ENCODE data around the gene FHIT.

DNA sequence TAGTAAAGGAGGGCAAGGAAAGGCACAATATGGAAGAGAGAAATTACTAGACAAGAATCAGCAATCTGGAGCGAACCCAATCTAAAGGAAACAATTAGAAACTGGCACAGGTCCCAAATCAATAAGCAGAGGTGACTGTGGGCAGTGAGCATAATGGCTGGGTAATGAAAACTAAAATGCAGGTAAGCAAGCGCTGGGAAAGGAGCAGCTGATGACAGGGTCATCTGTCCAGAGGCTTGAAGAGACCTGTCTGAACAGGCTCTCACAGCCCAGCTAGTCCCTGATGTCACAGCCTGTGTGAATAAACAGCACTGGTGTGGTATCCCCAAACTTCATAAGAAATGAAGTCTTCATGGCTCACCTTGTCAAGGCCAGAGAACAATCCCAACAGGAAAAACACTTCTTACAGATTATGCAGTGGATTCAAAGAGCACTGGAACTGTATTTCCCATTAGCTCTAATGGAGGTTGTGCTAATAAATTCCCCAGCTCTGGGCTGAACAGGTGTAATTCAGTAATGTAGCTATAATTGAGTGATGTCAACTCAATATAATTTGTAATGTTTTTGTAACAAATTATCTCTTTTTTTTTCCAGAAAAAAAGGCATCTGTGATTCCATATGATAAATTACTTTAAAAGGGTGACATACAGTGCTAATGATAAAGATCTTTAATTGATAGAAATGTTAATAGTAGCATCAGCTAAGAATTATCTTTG lies 197.3 kb downstream of the FHIT start:
- TF ChIP-seq, protein P1, sequence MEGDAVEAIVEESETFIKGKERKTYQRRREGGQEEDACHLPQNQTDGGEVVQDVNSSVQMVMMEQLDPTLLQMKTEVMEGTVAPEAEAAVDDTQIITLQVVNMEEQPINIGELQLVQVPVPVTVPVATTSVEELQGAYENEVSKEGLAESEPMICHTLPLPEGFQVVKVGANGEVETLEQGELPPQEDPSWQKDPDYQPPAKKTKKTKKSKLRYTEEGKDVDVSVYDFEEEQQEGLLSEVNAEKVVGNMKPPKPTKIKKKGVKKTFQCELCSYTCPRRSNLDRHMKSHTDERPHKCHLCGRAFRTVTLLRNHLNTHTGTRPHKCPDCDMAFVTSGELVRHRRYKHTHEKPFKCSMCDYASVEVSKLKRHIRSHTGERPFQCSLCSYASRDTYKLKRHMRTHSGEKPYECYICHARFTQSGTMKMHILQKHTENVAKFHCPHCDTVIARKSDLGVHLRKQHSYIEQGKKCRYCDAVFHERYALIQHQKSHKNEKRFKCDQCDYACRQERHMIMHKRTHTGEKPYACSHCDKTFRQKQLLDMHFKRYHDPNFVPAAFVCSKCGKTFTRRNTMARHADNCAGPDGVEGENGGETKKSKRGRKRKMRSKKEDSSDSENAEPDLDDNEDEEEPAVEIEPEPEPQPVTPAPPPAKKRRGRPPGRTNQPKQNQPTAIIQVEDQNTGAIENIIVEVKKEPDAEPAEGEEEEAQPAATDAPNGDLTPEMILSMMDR (IDR thresholded peaks at IDR 0.05) = no peak
- TF ChIP-seq EZH2phosphoT487 (IDR thresholded peaks at IDR 0.05) = no peak

Data from neural progenitor cell (in vitro differentiated cells).